K562 (cell line): ENCODE results near the gene UQCRC1. TPM values are rescaled to one million over a fixed set of nuclear protein-coding genes. Genes with fewer than 3 reads are reported as not detected.

Experiments used
- ATAC-seq: fragments of 200-7000 bp; cut with Tn5 transposase; 3 replicates; pipeline ENCODE4 v1.9.1; 2020; ENCODE audit warnings: moderate library complexity
- BruUV-seq: library from RNA; stranded (reverse); fragments of 400-500 nt; replicated peaks from 2 replicates; lab custom pipeline; 2021; lab: Mats Ljungman, UMichigan
- CTCF ChIA-PET: fragments of 300-600 bp; formaldehyde crosslinking; extraction: SDS; loops from one replicate; lab custom pipeline; 2021; ENCODE audit warnings: low intra/inter-chr PET ratio; lab: Yijun Ruan, JAX
- POLR2A ChIA-PET: fragments of 300-600, 350-650 bp; sonication (Branson Sonifier 250); formaldehyde crosslinking; extraction: SDS; loops from one replicate; lab custom pipeline; 2021; ENCODE audit warnings: antibody characterized with exemption, inconsistent platforms; lab: Yijun Ruan, JAX
- DNase-seq, 4 experiments: peaks; one replicate each; pipeline versions ENCODE4 v3.0.0 to v3.0.0-alpha.2; 2011 to 2018; ENCODE audit warnings: low spot score in 3 of 4, mixed read lengths in 3 of 4; ENCODE audit errors: extremely low read depth in 1 of 4
- FAIRE-seq: peaks from 2 replicates; lab custom pipeline; 2011; peaks lifted over from hg19 to GRCh38; lab: Jason Lieb, UNC
- H2AFZ ChIP-seq: 2 replicates; pipeline ENCODE4 v1.6.0; 2011; ENCODE audit warnings: low read depth, low read length, control low read depth, inconsistent platforms
- H3K27ac ChIP-seq: fragments of 200-600 bp; 3 replicates; pipeline ENCODE4 v1.8.0; 2011; ENCODE audit warnings: low read depth, mild to moderate bottlenecking, control low read depth, inconsistent platforms, low read length, moderate library complexity, mixed read lengths; ENCODE audit errors: extremely low read depth
- H3K27me3 ChIP-seq, 2 experiments: fragments of 300-600 bp in 1 of 2; 2 replicates in 1 of 2; 3 replicates in 1 of 2; pipeline versions ENCODE4 v1.6.0 to v1.8.0; 2011; ENCODE audit warnings: inconsistent platforms in 2 of 2, low read length in 2 of 2, mild to moderate bottlenecking in 1 of 2, mixed read lengths in 1 of 2, moderate library complexity in 1 of 2; ENCODE audit not compliant: control insufficient read depth in 2 of 2, insufficient read depth in 2 of 2
- H3K36me3 ChIP-seq: fragments of 300-600 bp; 3 replicates; pipeline ENCODE4 v1.8.0; 2011; ENCODE audit warnings: mild to moderate bottlenecking, low read length, inconsistent platforms; ENCODE audit not compliant: control insufficient read depth, insufficient read depth
- H3K4me1 ChIP-seq, 2 experiments: fragments of 200-600 bp in 1 of 2; replicated peaks in 1 of 2; 2 replicates in 1 of 2; 3 replicates in 1 of 2; pipeline versions ENCODE4 v1.5.1 to v1.8.0; 2011; ENCODE audit warnings: inconsistent platforms in 2 of 2, low read length in 2 of 2, mild to moderate bottlenecking in 1 of 2, mixed read lengths in 1 of 2, moderate library complexity in 1 of 2; ENCODE audit not compliant: control insufficient read depth in 2 of 2, insufficient read depth in 2 of 2
- H3K4me2 ChIP-seq: 2 replicates; pipeline ENCODE4 v1.6.1; 2011; ENCODE audit warnings: low read length, control low read depth, inconsistent platforms, mixed read lengths; ENCODE audit not compliant: insufficient read depth
- H3K4me3 ChIP-seq: fragments of 200-600 bp; sonication (generic), shearing (Covaris generic); 2 replicates; pipeline ENCODE4 v1.5.1; 2016; ENCODE audit warnings: control low read depth, inconsistent platforms
- H3K79me2 ChIP-seq: fragments of 200-600 bp; 3 replicates; pipeline ENCODE4 v1.8.0; 2011; ENCODE audit warnings: low read length, inconsistent platforms; ENCODE audit not compliant: control insufficient read depth, insufficient read depth
- H3K9ac ChIP-seq, 2 experiments: 2 replicates each; pipeline versions ENCODE4 v1.6.0 to v1.6.1; 2011; ENCODE audit warnings: low read depth in 2 of 2, low read length in 2 of 2, control low read depth in 1 of 2, inconsistent platforms in 1 of 2, mild to moderate bottlenecking in 1 of 2, mixed read lengths in 1 of 2; ENCODE audit not compliant: insufficient read depth in 1 of 2
- H3K9me1 ChIP-seq: one replicate; pipeline ENCODE4 v1.6.0; 2011; ENCODE audit warnings: inconsistent platforms, mild to moderate bottlenecking, low read length, moderate library complexity; ENCODE audit not compliant: control insufficient read depth, insufficient read depth
- H3K9me3 ChIP-seq: replicated peaks from 2 replicates; pipeline ENCODE4 v1.5.1; 2011; ENCODE audit warnings: low read depth, low read length, inconsistent platforms; ENCODE audit not compliant: control insufficient read depth, insufficient read depth
- H4K20me1 ChIP-seq: replicated peaks from 2 replicates; pipeline ENCODE4 v1.6.1; 2011; ENCODE audit warnings: low read length, inconsistent platforms, mixed read lengths; ENCODE audit not compliant: control insufficient read depth, insufficient read depth
- CHD7 ChIP-seq: fragments of 200-600 bp; sonication (generic); IDR thresholded peaks from one replicate; pipeline ENCODE4 v1.6.1; 2012; ENCODE audit warnings: mild to moderate bottlenecking, low read depth, low read length, inconsistent platforms
- CTBP1 ChIP-seq: fragments of 450-650 bp; IDR thresholded peaks from 2 replicates; pipeline ENCODE4 v1.6.1; 2016; ENCODE audit warnings: borderline replicate concordance
- KLF16 ChIP-seq: IDR thresholded peaks from 2 replicates; pipeline ENCODE4 v1.6.1; 2016; ENCODE audit warnings: antibody characterized with exemption
- UBTF ChIP-seq, 2 experiments: IDR thresholded peaks; 2 replicates each; pipeline ENCODE4 v1.6.1; 2012; ENCODE audit warnings: improper control_type of control experiment in 2 of 2, low read depth in 2 of 2, low read length in 2 of 2, borderline replicate concordance in 1 of 2
- ZKSCAN1 ChIP-seq: fragments of 150-350 bp; IDR thresholded peaks from 2 replicates; pipeline ENCODE4 v1.6.1; 2016; ENCODE audit warnings: low read depth, low read length
- ZNF740 ChIP-seq, 3 experiments: fragments of 200-800 bp in 1 of 3; sonication (Bioruptor generic) in 1 of 3; sonication (generic) in 1 of 3; formaldehyde crosslinking in 1 of 3; IDR thresholded peaks; 2 replicates each; pipeline versions ENCODE4 v1.6.1 to v1.8.0; 2016 to 2022; ENCODE audit warnings: mild to moderate bottlenecking in 2 of 3, missing compliant biosample characterization in 2 of 3, missing genetic modification characterization in 2 of 3, missing genetic modification reagents in 1 of 3
- WGBS: fragments of 100-300 bp; shearing (Covaris generic); methylation state at CpG from one replicate; pipeline ENCODE4 v1.1.6; 2016; ENCODE audit warnings: low coverage, mixed read lengths; ENCODE audit not compliant: insufficient coverage; ENCODE audit errors: missing lambda C conversion rate; 5-methylcytosine and 5-hydroxymethylcytosine counted together
- in situ Hi-C: fragments of 300-500 bp; cut with MboI; formaldehyde crosslinking; loops from 4 replicates; pipeline ENCODE4 v1.15.0; 2018; ENCODE audit warnings: inconsistent platforms, mixed read lengths
- intact Hi-C: fragments of 100-400 bp; cut with micrococcal nuclease; formaldehyde crosslinking; loops from 2 replicates; pipeline ENCODE4 v1.14.2; 2022
- polyA plus RNA-seq, 8 experiments: library from polyadenylated mRNA; depleted of rRNA in 4 of 8; stranded (reverse) in 5 of 8; unstranded in 3 of 8; fragments of >200 nt; fragmentation: Nextera tagmentation in 2 of 8; fragmentation: Illumina TruSeq in 1 of 8; extraction: Ambion mirVana in 2 of 8; extraction: Trizol in 1 of 8; gene quantifications; 2 replicates each; pipeline versions ENCODE4 v1.2.1 to v1.2.3, GENCODE V29; 2011 to 2014; ENCODE audit warnings: inconsistent platforms in 1 of 8, missing spikeins in 1 of 8
- total RNA-seq, 7 experiments: library from RNA; depleted of rRNA in 6 of 7; stranded (reverse); fragments of >200 nt in 6 of 7; fragmentation: Illumina TruSeq in 2 of 7; extraction: Trizol in 2 of 7; gene quantifications; 2 replicates each; pipeline versions ENCODE4 v1.2.1 to v1.2.3, GENCODE V29; 2011 to 2021; ENCODE audit warnings: low replicate concordance in 1 of 7

UQCRC1 gene
- total and polyA plus RNA-seq, 9 of the 15 experiments (the other 6 are each of a cell fraction or from before 2014, with no cell fraction given) = 125 to 424 (median 268) TPM

- POLR2A ChIA-PET = interaction anchor here (1.0 kb wide), 1 partner anchor 30 kb away, joined by 3 read pairs; no protein-coding TSS in a partner anchor
- no peaks in the 10 kb centered on the region for H3K79me2 ChIP-seq
- TF ChIP-seq CTBP1 (no peak), ZNF740 (CRISPR knock-in tag; IDR thresholded peaks at IDR 0.05) (no peak), ZNF740 (tag; IDR thresholded peaks at IDR 0.05) (no peak), KLF16 (no peak), ZKSCAN1 (no peak), UBTF (IDR thresholded peaks at IDR 0.05; ENCODE audit: borderline replicate concordance in 1 of 2, low read depth in 2 of 2, low read length in 2 of 2) (no peak), CHD7 (no peak)
- TF ChIP-seq, all 486 proteins: peak for 0
- WGBS = 65% methylated on average over 3 of the region's 5 CpGs
- intact Hi-C loops (no loop called here), in situ Hi-C loops (no loop called here)
- no TSS peak for BruUV-seq
- Histone ChIP-seq H3K9me1 (no peaks in the 10 kb centered on the region), H3K4me2 (no peak overlapping the region), H2AFZ (no peak overlapping the region), H3K9me3 (no peaks in the 10 kb centered on the region), H3K36me3 (no peaks in the 10 kb centered on the region), H3K4me3 (no peak overlapping the region), H3K9ac (no peak overlapping the region), H4K20me1 (no peaks in the 10 kb centered on the region), H3K27me3 (no peaks in the 10 kb centered on the region), H3K4me1 (peaks cover 0 to 40% of the 10 kb centered on the region in 2 experiments; a peak in 2 of 5 replicates), H3K27ac (no peak overlapping the region)
- no peak for DNase-seq
- no peak for ATAC-seq
- no peak for FAIRE-seq
- CTCF ChIA-PET = interaction anchor here (0.6 kb wide), 1 partner anchor 309 kb away, joined by 3 read pairs; no protein-coding TSS in a partner anchor
Observed at GRCh38 chr3:48567090-48567489, 42.4 kb downstream of the UQCRC1 start.
